PC-3 (cell line): ENCODE results near the gene TAF1B. TPM values are rescaled to one million over a fixed set of nuclear protein-coding genes. Genes with fewer than 3 reads are reported as not detected.

Source experiments
- ATAC-seq: fragments of 200-7000 bp; cut with Tn5 transposase; 2 replicates; pipeline ENCODE4 v1.9.1; 2020; ENCODE audit warnings: mild to moderate bottlenecking, moderate library complexity
- BruUV-seq: library from RNA; stranded (reverse); fragments of 400-500 nt; replicated peaks from 2 replicates; lab custom pipeline; 2021; lab: Mats Ljungman, UMichigan
- CTCF ChIA-PET: fragments of 300-600 bp; sonication (Branson Sonifier 250); formaldehyde crosslinking; loops from one replicate; lab custom pipeline; 2022; ENCODE audit warnings: antibody characterized with exemption; lab: Charles Lee
- POLR2A ChIA-PET: fragments of 300-600 bp; sonication (Branson Sonifier 250); formaldehyde crosslinking; loops from one replicate; lab custom pipeline; 2022; ENCODE audit warnings: antibody characterized with exemption; ENCODE audit not compliant: unreplicated experiment; lab: Charles Lee
- DNase-seq: peaks from one replicate; pipeline ENCODE4 v3.0.0-alpha.2; 2015
- H2AFZ ChIP-seq: fragments of 300-600 bp; sonication (generic); 2 replicates; pipeline ENCODE4 v1.6.0; 2016; ENCODE audit warnings: antibody characterized with exemption, low read length
- H3F3A ChIP-seq: fragments of 300-600 bp; sonication (generic); one replicate; pipeline ENCODE4 v1.6.0; 2017; ENCODE audit warnings: antibody characterized with exemption, low read length, control low read depth, mild to moderate bottlenecking; ENCODE audit not compliant: unreplicated experiment
- H3K27ac ChIP-seq: fragments of 300-600 bp; sonication (generic); 2 replicates; pipeline ENCODE4 v1.5.1; 2016; ENCODE audit warnings: mild to moderate bottlenecking, low read length
- H3K27me3 ChIP-seq: fragments of 300-600 bp; sonication (generic); 2 replicates; pipeline ENCODE4 v1.6.1; 2016; ENCODE audit warnings: low read length, mixed read lengths
- H3K36me3 ChIP-seq: fragments of 300-600 bp; sonication (generic); 2 replicates; pipeline ENCODE4 v1.6.1; 2016; ENCODE audit warnings: low read depth, mixed run types, low read length, mixed read lengths
- H3K4me1 ChIP-seq: fragments of 300-600 bp; sonication (generic); 2 replicates; pipeline ENCODE4 v1.5.1; 2016; ENCODE audit warnings: low read length; ENCODE audit not compliant: insufficient read depth
- H3K4me2 ChIP-seq: fragments of 300-600 bp; sonication (generic); 2 replicates; pipeline ENCODE4 v1.6.0; 2016; ENCODE audit warnings: low read length
- H3K4me3 ChIP-seq: fragments of 300-600 bp; sonication (generic); 2 replicates; pipeline ENCODE4 v1.5.1; 2016; ENCODE audit warnings: mild to moderate bottlenecking, low read length, mixed read lengths
- H3K79me2 ChIP-seq: fragments of 300-600 bp; sonication (generic); 2 replicates; pipeline ENCODE4 v1.6.1; 2017; ENCODE audit warnings: low read length, mixed read lengths
- H3K9ac ChIP-seq: fragments of 300-600 bp; sonication (generic); 2 replicates; pipeline ENCODE4 v1.6.0; 2016; ENCODE audit warnings: mild to moderate bottlenecking, low read length
- H3K9me2 ChIP-seq: fragments of 300-600 bp; sonication (generic); replicated peaks from 2 replicates; pipeline ENCODE4 v1.6.1; 2016; ENCODE audit warnings: mixed run types, low read length, mixed read lengths
- H3K9me3 ChIP-seq: fragments of 300-600 bp; sonication (generic); 2 replicates; pipeline ENCODE4 v1.6.1; 2016; ENCODE audit warnings: low read length, mixed read lengths
- H4K20me1 ChIP-seq: fragments of 300-600 bp; sonication (generic); 2 replicates; pipeline ENCODE4 v1.6.1; 2016; ENCODE audit warnings: low read length, mixed read lengths
- CTCF ChIP-seq: fragments of 300-600 bp; sonication (generic); conservative IDR thresholded peaks from 2 replicates; pipeline ENCODE4 v1.5.1; 2017; ENCODE audit warnings: antibody characterized with exemption, low read depth, mild to moderate bottlenecking, low read length
- EZH2 ChIP-seq: fragments of 300-600 bp; sonication (generic); IDR thresholded peaks from one replicate; pipeline ENCODE4 v1.6.1; 2017; ENCODE audit warnings: antibody characterized with exemption, mild to moderate bottlenecking, low read length; ENCODE audit not compliant: unreplicated experiment
- EZH2phosphoT487 ChIP-seq: fragments of 300-600 bp; sonication (generic); IDR thresholded peaks from 2 replicates; pipeline ENCODE4 v1.6.1; 2018; ENCODE audit warnings: mild to moderate bottlenecking, antibody characterized with exemption, low read length, borderline replicate concordance
- intact Hi-C: fragments of 100-400 bp; cut with micrococcal nuclease; formaldehyde crosslinking; loops from 2 replicates; pipeline ENCODE4 v1.9.0; 2023
- total RNA-seq: library from RNA; depleted of rRNA; stranded (reverse); fragments of >200 nt; gene quantifications from 2 replicates; pipeline ENCODE4 v1.2.3, GENCODE V29; 2014

Gene TAF1B
- total RNA-seq, 1 experiment from 2014 or later, result 39.5 TPM

GRCh38 chr2:9826208-9826607, 17.1 kb upstream of the TAF1B start:
- Histone ChIP-seq H3K4me2 (no peak overlapping the region), H3K9ac (no peak overlapping the region), H3K79me2 (no peaks in the 10 kb centered on the region), H3K27ac (no peak overlapping the region), H4K20me1 (no peaks in the 10 kb centered on the region), H3K4me3 (no peak overlapping the region), H3F3A (peaks cover 3% of the 10 kb centered on the region), H3K27me3 (no peaks in the 10 kb centered on the region), H3K9me3 (no peaks in the 10 kb centered on the region), H2AFZ (no peak overlapping the region), H3K36me3 (no peaks in the 10 kb centered on the region), H3K4me1 (peaks cover 8% of the 10 kb centered on the region), H3K9me2 (no peaks in the 10 kb centered on the region)
- intact Hi-C loops, result no loop called here
- ChIA-PET POLR2A (no interaction called here), CTCF (no interaction called here)
- TF ChIP-seq CTCF, result no peak
- no TSS peak for BruUV-seq
- ATAC-seq (no peak), DNase-seq (no peak)

GRCh38 chr2:9830685-9831410, 12.4 kb upstream of the TAF1B start:
- no peak for DNase-seq
- TF ChIP-seq CTCF (no peak), EZH2phosphoT487 (no peak), EZH2 (no peak)
- intact Hi-C loops, result no loop called here
- H3K9me2 ChIP-seq, result no peaks in the 10 kb centered on the region
- BruUV-seq, result no TSS peak
- peak overlapping the region; percentile 53 for H3K4me3 ChIP-seq
- no peaks in the 10 kb centered on the region for H3K9me3 ChIP-seq
- peak overlapping the region; percentile 84 for H3K27ac ChIP-seq
- H4K20me1 ChIP-seq, result no peaks in the 10 kb centered on the region
- peak overlapping the region; percentile 42 for H3K9ac ChIP-seq
- H3K36me3 ChIP-seq, result no peaks in the 10 kb centered on the region
- H2AFZ ChIP-seq, result 0 out of 2 replicates have a peak overlapping the region, but pooled peaks have one; percentile 11
- peak; percentile 43; the same call in 1 of the 2 replicates for ATAC-seq
- CTCF ChIA-PET, result no interaction called here
- no peaks in the 10 kb centered on the region for H3K79me2 ChIP-seq
- H3F3A ChIP-seq, result peaks cover 3% of the 10 kb centered on the region
- peaks cover 12% of the 10 kb centered on the region for H3K4me1 ChIP-seq
- H3K4me2 ChIP-seq, result peak overlapping the region; percentile 85
- POLR2A ChIA-PET, result no interaction called here
- H3K27me3 ChIP-seq, result no peaks in the 10 kb centered on the region

- intact Hi-C loops, result no loop called here
- no peaks in the 10 kb centered on the region for H3K27me3 ChIP-seq
- DNase-seq, result no peak
- no peaks in the 10 kb centered on the region for H3K36me3 ChIP-seq
- H2AFZ ChIP-seq, result no peak overlapping the region
- no peak overlapping the region for H3K27ac ChIP-seq
- no peak overlapping the region for H3K4me3 ChIP-seq
- POLR2A ChIA-PET, result no interaction called here
- no peak overlapping the region for H3K9ac ChIP-seq
- no peaks in the 10 kb centered on the region for H3K9me2 ChIP-seq
- H3F3A ChIP-seq, result peaks cover 3% of the 10 kb centered on the region
- BruUV-seq, result no TSS peak
- ATAC-seq, result no peak
- CTCF ChIA-PET, result no interaction called here
- TF ChIP-seq EZH2 (no peak), CTCF (no peak), EZH2phosphoT487 (no peak)
- H4K20me1 ChIP-seq, result no peaks in the 10 kb centered on the region
- H3K9me3 ChIP-seq, result no peaks in the 10 kb centered on the region
- H3K4me1 ChIP-seq, result peaks cover 12% of the 10 kb centered on the region
- no peak overlapping the region for H3K4me2 ChIP-seq
- no peaks in the 10 kb centered on the region for H3K79me2 ChIP-seq
Observed at GRCh38 chr2:9831670-9832069, 11.6 kb upstream of the TAF1B start.
